Measurements from ENCODE around the gene SMU1.

DNA sequence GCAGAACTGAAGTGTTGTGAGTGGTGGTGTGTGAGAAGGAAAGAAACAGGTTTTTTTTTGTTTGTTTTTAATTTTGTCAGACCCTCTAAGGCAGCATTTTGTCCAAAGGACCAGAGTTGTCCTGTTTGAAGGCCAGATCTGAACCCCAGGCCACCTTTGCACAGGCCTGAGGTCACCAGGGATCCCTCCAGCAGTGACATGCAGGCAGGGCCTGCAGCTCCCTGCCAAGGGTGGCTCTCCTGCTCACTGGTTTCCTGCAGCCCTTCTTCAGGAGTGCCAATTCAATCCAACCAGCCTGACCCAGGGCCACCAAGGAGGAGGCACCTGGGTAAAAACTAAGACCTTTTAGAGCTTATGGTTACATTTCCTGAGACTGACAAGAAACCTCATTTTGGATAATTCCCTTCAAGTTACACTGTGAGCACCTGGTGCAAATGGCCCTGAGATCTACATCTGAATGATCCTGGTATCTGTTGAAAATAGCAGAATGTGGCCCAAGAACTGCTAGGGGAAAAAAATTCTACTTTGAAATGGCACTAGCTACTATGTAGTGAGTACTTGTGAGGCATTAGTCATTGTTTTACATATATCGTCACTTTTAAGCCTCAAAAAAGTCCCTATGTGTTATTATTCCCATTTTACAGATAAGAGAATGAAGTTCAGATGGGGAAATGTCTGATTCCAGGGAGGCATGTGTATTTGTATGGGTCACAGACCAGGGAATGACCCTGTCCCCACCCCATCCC, 33.5 kb upstream of the SMU1 start:
- TF ChIP-seq, protein P1, sequence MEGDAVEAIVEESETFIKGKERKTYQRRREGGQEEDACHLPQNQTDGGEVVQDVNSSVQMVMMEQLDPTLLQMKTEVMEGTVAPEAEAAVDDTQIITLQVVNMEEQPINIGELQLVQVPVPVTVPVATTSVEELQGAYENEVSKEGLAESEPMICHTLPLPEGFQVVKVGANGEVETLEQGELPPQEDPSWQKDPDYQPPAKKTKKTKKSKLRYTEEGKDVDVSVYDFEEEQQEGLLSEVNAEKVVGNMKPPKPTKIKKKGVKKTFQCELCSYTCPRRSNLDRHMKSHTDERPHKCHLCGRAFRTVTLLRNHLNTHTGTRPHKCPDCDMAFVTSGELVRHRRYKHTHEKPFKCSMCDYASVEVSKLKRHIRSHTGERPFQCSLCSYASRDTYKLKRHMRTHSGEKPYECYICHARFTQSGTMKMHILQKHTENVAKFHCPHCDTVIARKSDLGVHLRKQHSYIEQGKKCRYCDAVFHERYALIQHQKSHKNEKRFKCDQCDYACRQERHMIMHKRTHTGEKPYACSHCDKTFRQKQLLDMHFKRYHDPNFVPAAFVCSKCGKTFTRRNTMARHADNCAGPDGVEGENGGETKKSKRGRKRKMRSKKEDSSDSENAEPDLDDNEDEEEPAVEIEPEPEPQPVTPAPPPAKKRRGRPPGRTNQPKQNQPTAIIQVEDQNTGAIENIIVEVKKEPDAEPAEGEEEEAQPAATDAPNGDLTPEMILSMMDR (IDR thresholded peaks at IDR 0.05 in 4 of 5, conservative IDR thresholded peaks at IDR 0.05 in 1 of 5) = no peak
- no peak for TF ChIP-seq POLR2A (IDR thresholded peaks at IDR 0.05)

Data from gastrocnemius medialis (tissue), 4 donors.